Myometrial cell (primary cell): ENCODE measurements around the gene OGFRL1. TPM values are rescaled to one million over a fixed set of nuclear protein-coding genes. Genes with fewer than 3 reads are reported as not detected.

Source experiments
- total RNA-seq: library from RNA; depleted of rRNA; stranded (reverse); fragments of >200 nt; gene quantifications from 2 replicates; pipeline ENCODE4 v1.2.3, GENCODE V29; 2015

Gene OGFRL1
- 12.4 and 19.3 TPM in 2 replicates for total RNA-seq

DNA sequence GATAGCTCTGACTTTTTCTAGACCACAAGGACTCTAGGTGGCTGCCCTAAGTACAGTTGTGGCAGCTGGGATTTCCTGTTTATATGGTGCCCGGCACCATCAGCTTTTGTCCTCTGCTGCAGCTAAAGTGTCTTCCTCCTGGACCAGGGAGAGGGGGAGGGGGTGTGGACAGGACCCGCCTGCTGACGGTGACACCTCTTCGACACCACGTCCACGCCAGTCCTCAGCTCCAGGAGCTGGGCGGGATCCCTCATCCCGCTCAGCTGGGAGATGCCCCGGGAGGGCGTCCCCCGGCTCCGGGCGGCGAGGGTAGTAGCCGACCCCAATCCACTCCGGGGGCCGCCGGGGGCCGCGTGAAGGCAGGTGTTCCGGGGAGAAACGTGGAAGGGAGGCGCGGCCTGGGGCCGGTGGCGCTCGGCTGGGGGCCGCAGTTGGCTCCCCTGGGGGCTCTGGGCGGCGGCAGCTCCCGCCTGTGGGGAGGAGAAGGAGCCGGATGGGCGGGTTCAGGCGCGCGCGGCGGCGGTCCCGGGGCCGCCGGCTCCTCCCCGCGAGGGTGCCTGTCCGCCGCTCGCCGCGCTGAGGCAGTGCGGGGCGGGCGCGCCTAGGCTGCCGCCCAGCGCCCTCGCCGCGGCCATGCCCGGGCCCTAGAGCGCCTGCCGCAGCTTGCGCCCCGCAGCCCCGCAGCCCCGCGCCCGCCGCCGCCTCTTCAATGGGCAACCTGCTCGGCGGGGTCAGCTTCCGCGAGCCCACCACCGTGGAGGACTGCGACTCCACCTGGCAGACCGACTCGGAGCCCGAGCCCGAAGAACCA lies at the start of gene OGFRL1:
OGFRL1 (plus strand) TSS at position 584 of the 811 bp plus-strand sequence; CDS start at position 710, 126 bp downstream.

